HG03064 (cell line): ENCODE measurements around the gene UCP2.

Source experiments
- ATAC-seq: cut with Tn5 transposase; IDR thresholded peaks from one replicate; pipeline ENCODE4 v1.9.1; 2021; ENCODE audit warnings: low read depth; ENCODE audit not compliant: unreplicated experiment

The UCP2 gene

DNA sequence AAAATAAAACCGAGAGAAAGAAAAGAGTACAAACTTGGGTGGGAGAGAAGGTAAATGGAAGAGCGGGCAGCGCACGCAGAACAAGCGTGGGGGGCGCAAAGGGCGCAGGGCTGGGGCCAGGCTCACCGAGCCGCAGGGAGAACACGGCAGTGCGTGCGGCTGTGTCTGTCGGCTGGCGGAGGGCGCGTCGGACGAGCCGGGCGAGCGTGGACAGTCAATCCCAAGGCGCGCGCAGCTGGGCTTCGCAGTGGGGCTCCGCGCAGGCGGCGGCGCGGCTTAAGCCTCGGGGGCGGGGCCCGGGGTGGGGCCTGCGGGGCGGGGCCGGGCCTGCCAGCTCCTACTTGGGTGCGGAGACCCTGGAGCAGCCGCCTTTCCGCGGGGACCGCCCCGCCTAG lies at the start of gene UCP2:
TSS of gene UCP2 (minus strand) at position 249 of the 395 bp plus-strand sequence. CDS start 4,465 bp downstream, outside the sequence.
- ATAC-seq: peak; percentile 51

- ATAC-seq: no peak
These were observed 48.4 kb upstream of the UCP2 start for GRCh38 chr11:74030723-74031676.

- no peak for ATAC-seq
These were observed 43.0 kb upstream of the UCP2 start for GRCh38 chr11:74025467-74026166.

DNA sequence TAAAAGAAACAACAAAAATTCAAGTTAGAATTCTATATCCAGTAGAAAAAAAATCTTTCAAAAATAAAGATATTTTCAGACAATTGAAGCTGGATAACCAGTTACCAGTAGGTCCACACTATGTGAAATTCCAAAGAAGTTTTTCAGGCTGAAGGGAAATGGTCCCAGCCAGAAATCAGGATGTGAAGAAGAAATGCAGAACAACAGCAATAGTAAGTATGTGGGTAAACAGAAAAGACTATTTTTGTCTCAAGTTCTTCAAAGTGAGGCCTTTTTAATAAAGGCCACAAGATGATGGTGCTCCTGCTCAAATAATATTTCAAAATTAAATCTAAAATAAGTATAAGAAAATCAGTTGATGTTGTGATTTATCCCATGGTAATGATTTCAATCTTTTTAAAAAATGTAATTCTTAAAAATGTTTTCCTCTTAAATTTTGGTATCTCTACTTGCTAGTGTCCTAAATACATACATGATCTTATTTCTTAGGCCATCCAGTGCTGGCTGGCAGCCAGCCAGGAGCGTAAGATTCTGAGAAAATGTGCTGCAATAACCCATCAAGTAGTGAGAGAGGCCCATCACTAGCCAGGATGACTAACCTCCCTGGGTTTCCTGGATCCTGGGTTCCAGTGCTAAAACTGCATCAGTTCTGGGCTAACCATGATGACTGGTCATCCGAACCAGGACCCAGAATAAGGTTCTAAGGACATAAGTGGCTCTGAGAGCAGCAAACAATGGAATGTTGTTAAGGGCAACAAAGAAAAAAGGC lies 41.8 kb upstream of the UCP2 start:
- no peak for ATAC-seq

GRCh38 chr11:74023276-74023675 lies 40.6 kb upstream of the UCP2 start:
- no peak for ATAC-seq

DNA sequence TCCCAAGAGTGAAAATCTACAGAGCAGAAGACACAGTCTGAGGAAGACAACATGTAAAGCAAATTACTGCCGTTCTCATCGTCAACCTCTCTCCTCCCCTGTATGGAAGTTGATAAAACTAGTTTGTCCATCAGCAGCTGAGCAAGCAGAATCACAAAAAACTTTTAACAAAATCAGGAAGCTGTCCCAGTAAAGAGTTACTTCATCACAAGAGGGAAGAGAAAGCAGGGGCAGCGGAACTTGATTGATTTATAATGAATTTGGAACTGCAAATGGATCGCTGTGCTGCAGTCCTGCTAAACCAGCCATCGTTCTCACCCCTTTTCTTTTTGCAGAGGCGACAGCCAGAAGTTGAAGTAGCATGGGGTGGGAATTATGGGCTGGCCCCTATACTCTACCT lies 39.9 kb upstream of the UCP2 start:
- no peak for ATAC-seq

DNA sequence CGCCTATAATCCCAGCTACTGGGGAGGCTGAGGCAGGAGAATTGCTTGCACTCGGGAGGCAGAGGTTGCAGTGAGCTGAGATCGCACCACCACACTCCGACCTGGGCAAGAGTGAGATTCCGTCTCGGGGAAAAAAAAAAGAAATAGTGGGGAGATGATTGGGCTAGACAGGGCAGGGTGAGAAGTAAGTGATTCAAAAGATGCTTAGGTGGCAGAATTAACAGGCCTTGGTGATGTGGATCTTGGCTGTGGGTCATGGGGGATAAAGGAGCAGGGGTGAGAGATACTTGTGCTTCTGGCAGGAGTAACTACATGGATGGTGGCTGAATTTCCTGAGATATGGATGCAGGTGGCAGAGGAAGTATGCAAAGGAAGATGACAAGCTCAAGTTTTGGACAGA lies 39.4 kb upstream of the UCP2 start:
- ATAC-seq: no peak

GRCh38 chr11:74020539-74020938 lies 37.9 kb upstream of the UCP2 start:
- ATAC-seq: no peak

- ATAC-seq: no peak
These were observed 37.2 kb upstream of the UCP2 start for GRCh38 chr11:74019860-74020259.

GRCh38 chr11:74019104-74019738 lies 36.6 kb upstream of the UCP2 start:
- no peak for ATAC-seq

GRCh38 chr11:74018331-74019005 lies 35.8 kb upstream of the UCP2 start:
- no peak for ATAC-seq

DNA sequence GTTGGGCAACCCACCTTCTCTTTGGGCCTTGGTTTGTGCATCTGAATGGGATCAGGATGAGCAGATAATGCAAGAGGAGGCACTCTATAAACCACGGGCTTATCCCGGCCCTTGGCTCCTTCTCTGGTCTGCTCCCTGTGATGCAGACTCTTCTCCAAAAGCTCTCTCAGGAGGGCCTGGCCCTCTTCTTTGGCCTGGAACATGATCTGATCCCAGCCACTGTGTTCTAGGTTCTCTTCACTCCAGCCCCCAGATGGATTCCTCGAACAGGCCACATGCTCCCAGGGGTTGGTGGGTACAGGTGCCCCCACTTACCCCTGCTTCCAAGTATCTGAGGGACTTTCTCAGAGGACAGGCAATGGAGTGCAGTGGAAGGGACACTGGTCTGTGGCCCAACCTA lies 35.0 kb upstream of the UCP2 start:
- no peak for ATAC-seq

- ATAC-seq: no peak
These were observed 33.5 kb upstream of the UCP2 start for GRCh38 chr11:74015919-74016684.

DNA sequence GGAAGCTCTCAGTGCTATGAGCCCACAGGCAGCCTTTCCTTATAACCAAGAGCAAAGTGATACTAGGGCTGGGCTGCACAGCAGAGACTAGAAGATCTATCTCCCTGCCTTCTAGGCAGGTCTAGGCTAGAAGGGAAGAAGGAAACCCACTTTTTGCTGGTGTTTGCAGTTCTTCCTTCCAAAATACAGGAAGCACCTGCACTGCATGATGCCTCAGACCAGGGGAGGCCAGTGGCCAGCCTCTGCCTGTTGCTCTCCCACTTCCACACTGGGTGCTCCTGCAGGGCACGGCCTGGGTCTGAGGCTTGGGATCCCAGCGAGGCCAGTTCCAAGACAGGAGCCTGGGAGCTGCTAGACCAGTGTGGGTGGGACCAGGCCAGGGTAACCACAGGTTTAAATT lies 32.2 kb upstream of the UCP2 start:
- ATAC-seq: no peak

GRCh38 chr11:74013141-74013540 lies 30.5 kb upstream of the UCP2 start:
- no peak for ATAC-seq

GRCh38 chr11:74012074-74012809 lies 29.6 kb upstream of the UCP2 start:
- no peak for ATAC-seq

GRCh38 chr11:74011360-74012073 lies 28.9 kb upstream of the UCP2 start:
- ATAC-seq: peak; percentile 73
